GM19463 (cell line): ENCODE data around the gene GARIN5B.
"Not testable (repeated sequence)": the region's sequence is repeated elsewhere in the genome, so short reads cannot be mapped to it uniquely, and the experiment has no call there.

ENCODE experiments used
- ATAC-seq: cut with Tn5 transposase; IDR thresholded peaks from one replicate; pipeline ENCODE4 v1.9.1; 2021; ENCODE audit warnings: mild to moderate bottlenecking, moderate library complexity; ENCODE audit not compliant: unreplicated experiment

The GARIN5B gene

DNA sequence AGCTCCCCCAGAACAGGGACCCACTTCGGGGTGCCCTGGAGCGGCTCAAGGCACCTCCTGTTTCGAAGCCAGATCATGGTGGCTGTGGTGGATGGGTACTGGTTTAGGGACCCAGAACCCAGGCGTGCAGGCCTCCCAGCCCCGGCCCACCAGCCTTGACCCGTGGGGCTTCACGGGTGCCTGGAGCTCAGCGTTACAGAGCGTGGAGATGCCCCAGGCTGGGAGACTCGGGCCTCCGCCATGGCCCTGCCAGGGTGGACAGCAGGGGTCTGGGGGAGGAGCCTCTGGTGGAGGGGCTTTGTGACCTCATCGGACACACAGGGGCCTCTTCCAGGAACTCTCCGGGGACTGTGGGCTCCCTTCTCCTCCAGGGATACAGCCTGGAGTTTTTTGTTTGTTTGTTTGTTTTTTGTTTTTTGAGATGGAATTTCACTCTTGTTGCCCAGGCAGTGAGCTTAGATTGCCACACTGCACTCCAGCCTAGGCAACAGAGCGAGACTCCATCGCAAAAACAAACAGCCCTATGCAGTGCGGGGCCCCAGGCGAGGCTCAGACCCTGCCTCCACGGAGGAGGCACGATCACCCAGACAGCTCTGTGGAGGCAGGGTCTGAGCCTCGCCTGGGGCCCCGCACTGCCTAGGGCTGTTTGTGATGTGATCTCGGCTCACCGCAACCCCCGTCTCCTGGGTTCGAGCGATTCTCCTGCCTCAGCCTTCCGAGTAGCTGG lies at the start of gene GARIN5B:
Gene GARIN5B (minus strand): TSS at position 271 of the 727 bp plus-strand sequence. CDS start 194 bp downstream, at position 77.
- ATAC-seq: no peak

DNA sequence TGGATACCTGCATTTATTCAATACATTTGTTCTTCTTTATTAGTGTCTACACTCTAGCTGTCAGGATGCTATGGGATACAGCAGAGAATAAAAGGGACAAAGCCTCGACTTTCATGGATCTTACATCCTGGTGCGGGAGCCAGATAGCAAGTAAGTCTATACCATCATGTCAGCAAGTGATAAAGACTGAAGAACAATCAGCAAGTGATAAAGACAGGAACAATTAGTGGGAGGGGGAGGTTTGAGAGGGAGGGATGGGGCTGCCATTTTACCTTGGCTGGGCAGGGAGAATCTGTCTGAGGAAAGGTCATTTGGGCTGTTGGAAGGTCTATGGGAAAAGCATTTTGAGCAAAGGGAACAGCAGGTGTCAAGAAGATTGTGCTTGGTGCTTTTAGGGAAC lies 47.1 kb upstream of the GARIN5B start:
- ATAC-seq: no peak

DNA sequence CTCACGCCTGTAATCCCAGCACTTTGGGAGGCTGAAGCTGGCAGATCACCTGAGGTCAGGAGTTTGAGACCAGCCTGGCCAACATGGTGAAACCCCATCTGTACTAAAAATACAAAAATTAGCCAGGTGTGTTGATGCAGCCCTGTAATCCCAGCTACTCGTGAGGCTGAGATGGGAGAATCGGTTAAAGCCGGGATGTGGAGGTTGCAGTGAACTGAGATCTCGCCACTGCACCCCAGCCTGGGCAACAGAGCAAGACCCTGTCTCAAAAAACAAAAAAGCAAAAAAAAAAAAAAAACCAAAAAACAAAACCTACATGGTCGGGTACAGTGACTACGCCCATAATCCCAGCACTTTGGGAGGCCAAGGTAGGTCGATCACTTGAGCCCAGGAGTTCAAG lies 46.1 kb upstream of the GARIN5B start:
- not testable (repeated sequence) for ATAC-seq

DNA sequence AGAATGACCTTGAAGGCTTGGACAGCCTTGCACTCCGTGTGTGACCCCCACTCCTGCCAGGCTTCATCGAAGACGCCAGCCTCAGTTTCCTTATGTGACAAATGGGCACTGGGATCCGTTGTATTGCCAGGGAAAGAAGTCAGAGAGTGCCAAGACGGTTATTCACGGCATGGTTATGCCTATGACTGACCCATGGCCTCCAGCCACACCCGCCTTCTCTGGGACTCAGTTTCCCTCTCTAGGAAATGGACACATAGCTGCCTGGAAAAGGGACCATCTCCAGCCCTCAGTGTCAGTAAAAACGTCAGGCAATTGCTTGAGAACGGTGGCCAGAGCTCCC lies 45.4 kb upstream of the GARIN5B start:
- no peak for ATAC-seq

DNA sequence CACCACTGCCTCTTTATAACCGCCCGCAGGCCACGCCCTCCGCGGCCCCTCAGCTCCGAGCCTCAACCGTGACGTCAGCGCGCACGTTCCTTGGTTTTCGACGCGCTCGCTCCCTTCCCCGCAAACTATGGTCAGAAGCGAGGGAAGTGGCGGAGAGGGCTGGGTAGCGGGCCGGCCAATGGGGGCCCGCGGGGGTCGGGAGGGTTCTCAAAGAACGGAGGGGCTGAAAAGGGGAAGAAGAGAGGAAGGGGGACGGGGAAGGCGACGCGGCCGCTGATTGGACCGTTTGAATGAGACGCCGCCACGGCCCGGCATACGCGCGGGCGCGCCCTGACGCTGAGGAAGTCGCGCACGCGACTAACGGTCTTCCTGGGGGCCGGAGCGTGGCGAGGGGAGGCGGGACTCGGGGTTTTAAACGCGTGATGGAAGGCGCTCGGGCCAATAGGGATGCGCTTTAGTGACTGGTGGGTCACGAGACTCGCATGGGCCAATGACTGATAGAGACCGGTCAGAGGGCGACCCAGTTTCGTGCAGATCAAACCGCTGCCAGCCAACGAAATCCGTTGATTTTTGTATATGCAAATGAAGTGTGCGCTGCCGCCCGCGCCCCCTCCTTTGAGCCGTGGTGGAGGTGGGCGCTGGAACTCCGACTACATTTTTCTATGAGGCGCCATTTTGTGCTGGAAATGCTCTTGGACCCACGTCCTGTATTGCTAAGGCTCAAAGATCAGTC lies 44.9 kb upstream of the GARIN5B start:
- ATAC-seq: peak; percentile 82

DNA sequence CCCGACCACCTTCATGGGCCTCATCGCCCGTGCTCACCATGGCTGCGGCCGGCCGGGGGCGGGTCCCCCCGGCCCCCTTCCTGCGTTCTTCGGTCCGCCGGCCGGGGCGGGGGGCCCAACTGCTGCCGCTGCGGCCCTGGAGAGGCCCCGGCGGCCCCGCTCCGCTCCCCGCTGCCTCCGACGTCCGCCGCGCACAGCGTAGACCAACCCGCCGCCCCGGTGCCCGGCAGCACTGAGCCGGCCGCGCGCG lies 44.4 kb upstream of the GARIN5B start, which contains the start of gene UBE2S:
Gene UBE2S (minus strand): TSS at position 239 of the 250 bp plus-strand sequence. CDS start 199 bp downstream, at position 40.
- not testable (repeated sequence) for ATAC-seq

DNA sequence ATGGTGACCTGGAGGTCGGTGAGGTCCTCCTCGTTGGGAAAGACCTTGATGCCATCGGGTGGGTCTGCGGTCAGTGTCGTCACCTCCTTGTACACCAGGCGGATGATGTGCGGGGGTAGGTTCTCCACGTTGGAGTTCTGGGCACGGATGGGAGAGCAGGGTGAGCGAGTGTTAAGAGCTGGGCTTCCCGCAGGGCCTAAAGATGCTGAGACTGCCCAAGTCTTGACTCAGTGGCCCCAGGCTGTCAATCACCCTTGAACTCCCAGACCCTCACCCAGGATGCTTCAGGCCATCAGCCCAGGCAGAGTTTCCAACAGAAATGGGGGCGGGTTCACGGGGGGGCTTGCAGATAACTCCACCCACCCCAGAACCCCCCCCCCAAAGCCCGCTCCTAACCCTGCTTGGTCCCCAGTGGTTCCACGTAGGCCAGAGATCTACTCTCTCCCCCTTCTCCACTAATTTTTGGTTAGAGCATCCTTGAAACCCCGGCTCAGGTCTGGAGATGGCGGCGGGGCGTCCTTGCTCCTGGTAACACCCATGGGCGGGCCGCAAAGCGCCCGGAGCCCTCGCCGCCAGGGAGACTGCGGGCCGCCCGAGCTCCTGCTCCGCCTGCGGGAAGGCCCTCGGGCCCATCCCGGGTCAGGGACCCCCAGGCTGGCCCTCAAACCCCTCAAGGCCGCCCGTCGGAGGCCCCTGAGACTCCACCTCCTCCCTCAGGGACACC lies 43.9 kb upstream of the GARIN5B start:
- ATAC-seq: no peak

DNA sequence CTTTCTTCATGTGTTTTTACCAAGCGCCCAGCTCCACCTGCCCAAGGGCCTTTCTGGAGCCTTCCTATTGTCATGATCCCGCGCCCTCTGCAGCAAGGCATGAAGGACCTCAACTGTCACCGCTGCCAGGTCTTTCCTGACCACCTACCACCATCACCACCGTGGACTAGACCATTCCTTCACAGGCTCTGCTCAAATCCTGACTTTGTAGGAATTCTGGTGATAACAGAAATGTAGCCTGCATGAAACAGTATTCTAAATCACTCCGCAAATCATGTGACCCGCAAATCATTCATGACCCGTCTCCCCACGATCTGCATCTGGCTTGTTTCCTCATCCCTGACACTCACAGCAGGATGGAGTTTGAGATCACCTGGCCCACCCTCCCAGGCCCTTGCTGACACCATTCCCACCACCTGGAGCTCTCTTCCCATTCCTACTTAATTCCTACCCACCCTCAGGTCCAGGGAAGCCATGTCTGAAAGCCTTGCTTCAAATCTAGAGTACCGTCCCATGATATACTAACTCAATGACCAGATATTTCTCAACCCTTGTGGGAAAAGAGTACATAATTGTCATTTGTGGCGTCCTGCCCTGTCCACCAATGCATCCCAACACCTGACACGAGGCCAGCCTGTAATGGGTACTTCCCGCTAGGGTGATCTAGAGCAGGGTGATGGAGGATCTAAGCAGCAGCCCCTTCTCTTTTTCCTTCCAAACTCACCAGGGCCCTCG lies 43.2 kb upstream of the GARIN5B start:
- ATAC-seq: no peak

DNA sequence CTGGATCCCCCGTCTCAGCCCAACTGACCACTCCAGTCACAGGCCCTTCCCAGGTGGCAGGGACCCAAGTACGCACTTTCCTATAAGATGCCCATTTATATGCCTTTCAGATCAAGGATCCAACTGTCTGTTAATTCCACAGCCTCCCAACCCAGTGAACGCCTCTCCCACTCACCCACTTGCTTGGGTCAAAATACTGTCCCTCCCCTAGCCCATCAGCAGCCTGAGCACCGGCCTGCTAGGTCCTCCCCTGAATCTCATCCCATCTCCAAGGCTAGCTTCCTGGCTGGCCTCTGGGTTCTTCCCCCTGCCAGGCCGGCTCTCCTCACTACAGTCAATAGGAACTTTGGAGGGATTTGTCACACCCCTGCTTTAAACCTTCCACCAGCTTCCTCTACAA lies 42.6 kb upstream of the GARIN5B start:
- no peak for ATAC-seq

DNA sequence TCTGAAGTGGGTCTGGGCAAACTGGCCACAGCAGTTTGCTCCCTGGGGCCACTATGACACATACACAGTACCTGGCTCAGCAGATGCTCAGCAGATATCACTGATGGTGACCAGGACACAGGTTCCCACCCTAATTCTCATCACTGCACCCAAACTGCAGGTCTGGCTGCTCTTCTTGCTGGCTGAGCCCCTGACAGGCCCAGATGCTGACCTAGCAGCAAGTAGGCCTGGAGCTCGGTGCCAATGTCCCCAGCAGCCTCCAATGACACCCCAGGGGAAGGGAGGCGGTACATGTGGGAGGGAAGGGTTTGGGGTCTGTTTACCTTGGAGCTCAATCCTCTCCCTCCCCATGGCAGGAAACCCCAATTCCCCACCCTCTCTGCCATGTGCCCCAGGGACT lies 39.4 kb upstream of the GARIN5B start:
- ATAC-seq: no peak

DNA sequence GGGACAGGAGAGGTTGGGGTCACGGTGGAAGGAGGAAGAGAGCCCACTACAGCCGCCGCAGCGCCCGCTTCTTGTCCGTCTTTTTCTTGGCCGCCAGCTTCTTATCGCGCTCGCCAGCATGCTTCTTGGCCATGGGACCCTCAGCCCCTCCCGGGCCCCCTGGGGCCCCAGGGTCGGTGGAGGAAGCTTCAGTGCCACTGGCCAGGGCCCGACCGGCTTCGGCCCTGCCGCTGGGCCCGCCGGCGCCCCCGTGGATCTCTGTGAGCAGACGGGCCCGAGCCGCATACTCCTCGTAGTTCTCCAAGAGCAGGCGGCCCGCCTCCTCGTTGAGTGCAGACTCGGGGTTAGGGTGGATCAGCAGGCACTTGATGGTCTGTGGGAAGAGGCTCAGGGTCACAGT lies 38.3 kb upstream of the GARIN5B start:
- not testable (repeated sequence) for ATAC-seq

DNA sequence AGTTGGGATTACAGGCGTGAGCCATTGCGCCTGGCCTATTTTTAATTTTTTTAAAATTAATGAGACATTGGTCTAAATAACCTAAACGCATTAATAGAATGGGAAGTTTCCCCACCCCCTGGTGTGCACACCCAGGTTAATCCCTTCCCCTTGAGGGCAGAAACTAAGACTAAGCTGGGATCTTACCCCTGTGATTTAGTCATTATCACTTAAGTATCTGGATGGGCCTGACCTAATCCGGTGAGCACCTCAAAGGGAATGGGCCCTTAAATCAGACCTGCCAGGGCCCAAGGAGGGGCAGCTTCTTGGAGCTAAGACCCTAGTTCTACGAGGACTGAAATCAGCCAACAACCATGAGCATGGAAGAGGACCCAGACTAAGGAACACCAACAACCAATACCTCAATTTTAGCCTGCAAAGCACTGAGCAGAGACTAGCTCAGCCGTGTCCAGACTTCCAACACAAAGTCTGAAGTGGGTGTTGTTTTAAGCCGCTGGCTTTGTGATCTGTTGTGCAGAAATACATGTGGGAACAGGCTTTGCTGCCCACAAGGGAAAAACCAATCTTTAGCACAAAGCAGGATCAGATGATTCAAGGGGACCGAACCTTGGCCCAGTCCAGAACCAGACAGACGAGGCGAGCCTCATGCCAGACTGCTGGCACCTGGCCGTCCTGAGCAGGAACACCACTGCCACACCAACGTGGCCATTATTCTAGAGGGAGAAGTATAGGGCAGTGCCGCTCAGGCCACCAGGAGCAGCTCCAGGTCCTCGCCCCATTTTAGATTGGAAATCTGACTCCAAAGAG lies 37.4 kb upstream of the GARIN5B start:
- ATAC-seq: no peak

DNA sequence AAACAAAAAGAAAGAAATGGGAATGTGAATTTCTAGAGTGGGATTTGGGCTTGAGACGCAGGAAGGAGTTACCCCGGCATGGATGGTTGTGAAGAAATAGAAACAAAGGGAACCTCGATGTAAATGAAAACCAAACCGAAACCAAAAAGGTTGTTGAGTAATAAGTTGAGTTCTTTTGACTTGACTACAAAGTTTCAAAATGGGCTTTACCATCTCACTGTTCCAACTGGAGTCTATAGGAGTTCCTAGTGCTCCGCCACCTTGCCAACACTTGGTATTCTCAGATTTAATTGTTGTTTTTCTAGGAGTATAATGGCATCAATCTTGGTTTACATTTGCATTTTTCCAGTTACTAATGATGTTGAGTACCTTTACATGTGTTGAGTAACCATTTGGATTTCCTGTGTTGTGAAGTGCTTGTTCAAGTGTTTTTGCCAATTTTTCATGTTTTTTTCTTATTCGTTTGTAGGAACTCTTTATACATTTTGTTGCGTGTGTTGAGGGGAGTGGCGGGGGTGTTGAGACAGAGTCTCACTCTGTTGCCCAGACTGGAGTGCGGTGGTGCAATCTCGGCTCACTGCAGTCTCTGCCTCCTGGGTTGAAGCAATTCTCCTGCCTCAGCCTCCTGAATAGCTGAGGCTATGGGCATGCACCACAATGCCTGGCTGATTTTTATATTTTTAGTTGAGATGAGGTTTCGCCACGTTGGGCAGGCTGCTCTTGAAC lies 35.3 kb upstream of the GARIN5B start:
- no peak for ATAC-seq

DNA sequence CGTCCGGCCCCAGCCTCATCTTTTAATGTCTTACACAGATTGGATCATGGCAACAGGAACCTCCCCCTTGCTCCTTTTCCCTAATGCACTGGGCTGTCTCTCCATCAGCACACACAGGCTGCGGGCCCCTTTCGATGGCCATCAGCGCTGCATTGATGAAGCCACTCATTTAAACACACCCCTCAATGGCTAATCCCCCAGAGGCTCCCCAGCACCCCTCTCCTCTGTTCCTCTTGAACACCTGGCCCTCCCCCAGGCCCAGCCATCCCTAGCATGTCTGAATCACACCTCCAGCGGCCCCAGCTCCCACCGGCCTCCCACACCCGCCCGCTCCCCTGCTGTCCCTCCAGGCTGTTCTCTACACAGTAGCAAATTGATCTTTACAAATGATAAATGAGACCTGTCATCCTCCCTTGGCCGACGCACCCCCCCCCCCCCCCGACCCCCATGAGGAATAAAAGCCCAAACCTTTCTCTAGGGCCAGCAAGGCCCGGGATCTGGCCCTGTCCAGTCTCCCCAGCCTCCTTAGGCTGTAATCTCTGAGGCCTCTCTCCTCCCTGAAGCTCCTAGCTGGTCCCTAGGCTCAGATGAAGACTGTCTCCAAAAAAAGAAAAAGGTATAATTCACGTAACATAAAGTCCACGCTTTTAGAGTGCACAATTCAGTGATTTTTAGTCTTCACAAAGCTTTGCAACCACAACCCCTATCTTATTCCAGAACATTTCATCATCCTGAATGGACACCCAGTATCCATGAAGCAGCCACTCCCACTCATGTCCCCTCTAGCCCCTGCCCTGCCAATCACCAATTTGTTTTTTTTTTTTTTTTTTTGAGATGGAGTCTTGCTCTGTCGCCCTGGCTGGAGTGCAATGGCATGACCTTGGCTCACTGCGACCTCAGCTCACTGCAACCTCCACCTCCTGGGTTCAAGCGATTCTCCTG lies 30.0 kb upstream of the GARIN5B start:
- ATAC-seq: no peak

DNA sequence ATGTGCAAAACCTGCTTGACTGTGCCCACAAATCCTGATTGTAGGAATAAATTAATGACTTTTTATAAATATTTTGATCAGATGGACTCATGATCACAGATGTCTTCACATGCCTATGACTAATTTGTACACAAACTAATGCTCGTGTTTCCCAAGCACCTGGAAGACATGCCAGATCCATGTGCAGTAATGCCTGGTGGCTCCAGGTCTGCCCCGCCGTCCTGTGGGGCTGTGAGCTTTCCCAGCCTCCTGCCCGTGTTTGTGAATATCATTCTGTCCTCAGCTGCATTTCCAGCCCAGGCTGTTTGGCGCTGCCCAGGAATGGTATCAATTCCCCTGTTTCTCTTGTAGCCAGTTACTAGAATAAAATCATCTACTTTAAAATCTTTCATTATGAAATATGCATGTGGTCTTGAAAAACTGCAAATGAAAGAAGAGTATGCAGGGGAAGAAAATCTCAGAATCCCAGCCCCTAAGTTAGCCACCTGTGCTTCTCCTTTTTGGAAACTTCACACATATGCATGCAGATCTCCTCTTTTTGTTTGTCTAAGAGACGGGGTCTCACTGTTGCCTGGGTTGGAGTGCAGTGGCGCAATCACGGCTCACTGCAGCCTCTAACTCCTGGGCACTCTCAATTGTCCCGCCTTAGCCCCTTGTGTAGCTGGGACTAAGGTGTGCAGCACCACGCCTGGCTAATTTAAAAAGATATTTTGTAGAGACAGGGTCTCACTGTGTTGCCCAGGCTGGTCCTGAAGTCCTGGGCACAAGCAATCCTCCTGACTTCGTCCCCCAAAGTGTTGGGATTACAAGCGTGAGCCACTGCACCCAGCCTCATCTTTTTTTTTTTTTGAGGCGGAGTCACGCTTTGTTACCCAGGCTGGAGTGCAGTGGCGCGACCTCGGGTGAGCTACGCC lies 28.9 kb upstream of the GARIN5B start:
- ATAC-seq: no peak

DNA sequence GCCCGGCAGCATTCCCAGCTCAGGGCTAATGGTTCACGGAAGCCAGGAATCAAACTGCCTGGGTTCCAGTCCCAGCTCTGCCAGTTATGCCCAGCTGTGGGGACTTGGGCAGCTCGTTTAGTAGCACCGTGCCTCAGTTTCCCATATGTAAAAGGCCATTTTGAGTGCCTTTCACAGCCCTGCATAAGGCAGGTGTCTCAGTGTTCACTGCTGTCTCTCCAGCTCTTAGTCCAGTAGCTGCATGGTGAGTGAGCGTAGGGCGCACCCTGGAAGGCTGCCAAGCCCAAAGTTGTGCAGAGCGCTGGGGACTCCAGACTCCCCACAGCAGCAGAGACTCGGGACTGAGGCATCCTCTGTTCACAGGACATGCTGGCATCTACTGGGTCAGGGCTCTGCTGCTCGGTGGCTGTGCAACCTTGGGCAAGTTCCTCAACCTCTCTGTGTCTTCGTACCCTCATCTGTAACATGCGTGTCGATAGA lies 28.2 kb upstream of the GARIN5B start:
- no peak for ATAC-seq

DNA sequence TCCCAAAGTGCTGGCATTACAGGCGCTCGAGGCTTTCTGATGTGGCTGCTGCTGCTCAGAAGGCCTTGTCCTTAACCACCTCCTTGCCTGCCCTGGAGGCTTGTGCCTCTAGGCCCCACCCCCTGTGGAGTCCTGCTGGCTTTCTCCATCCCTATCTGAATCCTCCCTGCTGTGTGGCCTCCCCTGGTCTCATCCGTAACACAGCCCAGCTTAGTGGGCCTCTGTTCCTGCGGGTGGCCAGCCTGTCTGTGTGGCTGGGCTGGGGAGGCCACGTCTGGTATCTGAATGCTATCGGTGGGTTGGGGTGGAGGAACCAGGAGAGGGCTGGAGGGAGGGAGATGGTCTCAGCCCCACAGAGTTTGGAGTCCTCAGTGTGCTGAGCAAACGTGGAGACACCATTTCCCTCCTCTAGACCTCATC lies 27.4 kb upstream of the GARIN5B start:
- ATAC-seq: no peak
